LoVo (cell line): ENCODE measurements around the gene STXBP4.
"Not testable (repeated sequence)": the region's sequence is repeated elsewhere in the genome, so short reads cannot be mapped to it uniquely, and the experiment has no call there.

Experiments used
- DNase-seq: peaks from one replicate; pipeline ENCODE4 v3.0.0-alpha.2; 2016; ENCODE audit warnings: low spot score

STXBP4 gene

GRCh38 chr17:55054429-55054828 is 85.9 kb downstream of the STXBP4 start:
- DNase-seq: no peak

DNA sequence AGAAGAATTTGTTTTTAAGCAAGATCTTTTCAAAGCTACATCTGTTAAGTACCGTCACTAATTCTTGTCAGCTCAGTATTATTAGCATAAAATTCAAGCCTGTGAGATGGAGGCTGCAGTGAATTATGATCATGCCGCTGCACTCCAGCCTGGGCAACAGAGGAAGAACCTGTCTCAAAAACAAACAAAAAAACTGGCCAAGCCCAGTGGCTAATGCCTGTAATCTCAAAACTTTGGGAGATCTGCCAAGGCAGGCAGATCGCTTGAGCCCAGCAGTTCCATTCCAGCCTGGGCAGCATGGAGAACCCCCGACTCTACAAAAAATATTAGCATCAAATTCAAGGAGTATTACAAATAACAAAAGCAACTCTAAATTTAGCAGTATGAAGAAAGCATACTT is 88.0 kb downstream of the STXBP4 start:
- DNase-seq: peak; percentile 13

DNA sequence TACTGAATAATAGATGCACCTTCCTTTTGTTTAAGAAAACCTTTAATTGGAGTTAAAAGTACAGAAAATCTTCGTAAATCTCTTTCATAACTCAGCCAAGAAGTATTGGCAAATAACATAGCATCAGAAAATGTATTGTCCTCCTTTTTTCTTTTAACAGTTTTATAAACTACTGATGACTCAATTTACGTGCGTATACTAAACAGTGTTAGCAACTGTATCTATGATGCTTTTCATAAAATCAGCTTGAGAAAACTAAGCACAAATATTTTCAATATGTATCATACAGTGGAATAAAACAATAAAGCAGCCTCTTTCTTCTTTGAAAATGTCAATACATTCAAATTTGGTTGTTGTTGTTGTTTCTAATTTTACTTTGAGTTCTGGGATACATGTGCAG is 88.6 kb downstream of the STXBP4 start:
- no peak for DNase-seq

- DNase-seq: no peak
These were observed 91.2 kb downstream of the STXBP4 start for GRCh38 chr17:55059724-55060123.

DNA sequence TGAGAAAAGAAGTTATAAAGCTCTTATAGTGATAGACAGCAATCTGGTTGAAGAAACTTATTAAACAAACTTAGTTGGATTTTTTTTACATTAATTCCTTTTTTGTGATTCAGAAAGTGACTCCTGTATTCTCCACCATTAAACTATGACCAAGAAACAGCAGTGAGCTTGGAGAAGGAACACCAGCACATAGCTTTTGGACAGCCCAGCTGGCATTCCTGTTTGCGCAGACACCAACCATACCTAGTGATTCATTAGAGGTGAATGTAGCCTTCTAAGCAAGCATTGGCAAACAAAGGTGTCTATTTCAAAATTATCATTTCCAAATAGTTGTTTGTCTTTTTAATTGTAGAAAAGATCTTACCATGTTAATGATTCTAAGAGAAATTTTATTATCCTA is 94.4 kb downstream of the STXBP4 start:
- no peak for DNase-seq

GRCh38 chr17:55063885-55064874 is 95.6 kb downstream of the STXBP4 start:
- no peak for DNase-seq

DNA sequence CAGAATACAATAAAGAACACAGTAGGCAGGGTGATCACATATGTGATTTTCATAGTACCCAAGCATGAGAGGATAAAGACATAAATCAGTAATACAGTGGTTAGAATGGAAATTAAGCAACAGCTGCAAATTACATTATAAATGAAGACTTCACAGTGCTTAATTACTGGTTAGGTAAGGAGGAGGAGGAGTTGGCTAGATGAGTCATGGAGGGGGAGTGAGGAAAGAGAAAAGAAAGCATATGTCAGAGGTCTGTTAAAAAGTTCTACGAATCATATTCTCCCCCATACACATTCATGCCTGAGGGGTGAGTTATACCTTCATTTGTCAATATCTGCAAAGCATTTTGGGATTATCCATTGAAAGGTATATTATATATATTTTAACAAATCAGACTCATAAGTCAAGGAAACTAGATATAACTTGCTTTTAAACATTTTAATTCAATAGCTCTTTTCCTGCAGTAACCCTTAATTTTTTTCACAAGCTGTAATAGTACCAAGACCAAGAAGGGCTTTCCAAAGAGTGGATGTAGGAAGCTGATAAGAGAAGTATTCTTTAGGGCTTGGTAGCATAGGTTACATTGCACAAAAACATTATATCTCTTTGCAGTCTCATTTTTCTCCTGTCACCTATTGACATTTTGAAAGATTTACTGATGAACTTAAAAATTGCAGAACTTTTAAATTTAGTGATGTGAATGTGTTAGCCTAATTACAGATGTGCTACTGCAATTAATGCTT is 99.3 kb downstream of the STXBP4 start:
- DNase-seq: no peak

- DNase-seq: no peak
These were observed 100.6 kb downstream of the STXBP4 start for GRCh38 chr17:55068862-55069811.

DNA sequence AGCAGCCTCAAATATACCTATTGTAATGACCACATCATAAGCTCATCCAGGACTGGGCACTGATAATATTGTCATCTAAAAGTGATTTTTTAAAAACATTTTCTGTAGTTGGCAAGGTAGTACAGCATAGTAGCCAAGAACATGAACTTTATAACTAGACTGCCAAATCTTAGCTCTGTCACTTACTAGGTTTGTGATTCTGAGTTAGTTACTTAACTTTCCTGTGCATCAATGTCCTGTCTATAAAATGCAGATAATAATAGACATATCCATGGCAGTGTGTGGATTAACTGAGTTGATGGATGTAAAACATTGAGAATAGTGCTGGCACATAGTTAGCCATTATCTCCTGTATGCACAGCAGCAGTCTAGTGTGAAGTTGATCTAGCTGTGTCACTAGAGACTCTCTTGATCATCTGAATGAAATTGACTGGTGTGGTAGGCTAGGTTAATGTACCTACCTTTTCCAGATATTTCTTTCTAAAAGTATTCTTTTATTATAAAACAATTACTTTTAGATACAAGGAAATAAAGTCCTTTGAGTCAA is 101.5 kb downstream of the STXBP4 start:
- DNase-seq: no peak

DNA sequence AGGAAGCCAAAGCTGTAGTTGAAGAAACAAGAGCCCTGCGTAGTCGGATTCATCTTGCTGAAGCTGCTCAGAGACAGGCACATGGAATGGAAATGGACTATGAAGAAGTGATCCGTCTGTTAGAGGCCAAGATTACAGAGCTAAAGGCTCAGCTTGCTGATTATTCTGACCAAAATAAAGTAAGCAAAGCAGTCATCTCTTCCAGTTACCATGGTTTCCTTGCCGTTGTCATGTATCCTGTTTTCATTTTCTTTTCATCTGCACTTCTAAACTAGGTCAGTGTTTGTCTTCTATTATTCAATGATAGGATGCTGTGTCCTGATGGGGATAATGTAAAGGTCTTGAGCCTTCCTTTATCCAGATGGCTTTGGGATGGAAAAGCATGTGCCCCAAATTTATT is 104.3 kb downstream of the STXBP4 start:
- no peak for DNase-seq

GRCh38 chr17:55073467-55073866 is 104.9 kb downstream of the STXBP4 start:
- DNase-seq: not testable (repeated sequence)

DNA sequence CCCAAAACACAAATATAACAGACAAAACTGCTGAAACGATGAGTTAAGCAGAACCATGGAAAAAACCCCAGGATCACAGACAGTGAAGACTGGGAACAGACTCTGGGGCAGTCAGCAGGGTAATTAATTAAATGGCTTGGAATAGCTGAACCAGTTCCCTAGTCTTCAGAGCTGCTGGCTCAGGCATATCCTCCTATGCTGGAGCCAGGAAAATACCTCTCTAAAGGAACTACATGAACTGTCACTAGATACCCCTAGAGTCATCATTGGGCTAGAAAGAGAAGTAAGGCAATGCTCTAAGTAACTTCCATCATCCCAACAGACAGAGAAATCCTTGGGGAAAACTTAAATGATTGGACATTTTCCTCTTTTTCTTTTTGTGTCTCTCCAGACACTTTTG is 113.0 kb downstream of the STXBP4 start:
- DNase-seq: no peak

DNA sequence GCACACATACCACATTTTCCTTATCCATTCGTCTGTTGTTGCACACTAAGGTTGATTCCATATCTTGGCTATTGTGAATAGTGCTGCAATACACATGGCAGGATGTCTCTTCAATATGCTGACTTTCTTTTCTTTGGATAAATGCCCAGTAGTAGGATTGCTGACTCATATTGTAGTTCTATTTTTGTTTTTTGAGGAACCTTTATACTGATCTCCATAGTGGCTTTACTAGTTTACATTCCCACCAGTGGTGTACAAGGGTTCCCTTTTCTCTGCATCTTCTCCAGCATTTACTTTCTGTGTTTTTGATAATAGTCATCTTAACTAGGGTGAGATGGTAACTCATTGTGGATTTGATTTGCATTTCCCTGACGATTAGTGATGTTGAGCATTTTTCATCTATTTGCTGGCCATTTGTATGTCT is 118.1 kb downstream of the STXBP4 start:
- no peak for DNase-seq

- no peak for DNase-seq
These were observed 120.7 kb downstream of the STXBP4 start for GRCh38 chr17:55089256-55089655.

GRCh38 chr17:55090079-55090492 is 121.5 kb downstream of the STXBP4 start:
- DNase-seq: no peak

- no peak for DNase-seq
These were observed 124.8 kb downstream of the STXBP4 start for GRCh38 chr17:55093353-55093752.

DNA sequence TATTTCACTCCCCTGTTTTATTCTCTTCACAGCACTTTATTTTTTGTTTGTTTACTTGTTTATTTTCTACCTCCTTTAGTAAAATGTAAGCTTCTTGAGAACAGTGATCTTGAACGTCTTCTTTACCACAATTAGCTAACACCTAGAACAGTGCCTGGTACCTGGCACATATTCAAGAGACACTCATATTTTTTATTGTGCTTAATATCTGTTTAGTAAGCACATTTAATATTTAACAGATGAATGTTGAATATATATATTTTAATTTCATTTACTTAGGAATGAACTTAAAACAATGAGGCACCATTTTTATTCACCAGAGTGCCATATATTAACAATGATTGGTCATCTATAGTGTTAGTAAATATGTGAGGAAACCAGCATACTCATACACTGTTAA is 130.2 kb downstream of the STXBP4 start:
- DNase-seq: no peak

GRCh38 chr17:55110521-55110920 is 142.0 kb downstream of the STXBP4 start:
- DNase-seq: no peak

DNA sequence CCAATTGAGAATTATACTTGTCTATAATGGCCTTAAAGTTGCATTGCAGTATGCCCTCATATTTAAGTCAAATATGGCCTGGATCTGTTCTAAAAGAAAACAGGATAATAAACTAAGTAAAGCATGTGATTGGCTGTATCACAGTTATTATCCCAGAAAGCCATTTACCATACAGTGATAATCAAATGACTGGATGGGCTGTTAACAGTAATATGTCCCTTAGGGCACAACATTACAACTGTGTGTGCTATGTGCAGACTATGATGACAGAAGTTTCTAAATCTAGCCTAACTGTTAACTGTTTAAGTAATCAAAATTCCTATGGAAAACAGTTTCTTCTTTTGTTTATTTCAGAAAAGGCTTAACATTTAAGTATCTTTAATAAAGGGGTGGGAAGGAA is 145.7 kb downstream of the STXBP4 start:
- DNase-seq: no peak

- DNase-seq: no peak
These were observed 147.9 kb downstream of the STXBP4 start for GRCh38 chr17:55116440-55116914.

DNA sequence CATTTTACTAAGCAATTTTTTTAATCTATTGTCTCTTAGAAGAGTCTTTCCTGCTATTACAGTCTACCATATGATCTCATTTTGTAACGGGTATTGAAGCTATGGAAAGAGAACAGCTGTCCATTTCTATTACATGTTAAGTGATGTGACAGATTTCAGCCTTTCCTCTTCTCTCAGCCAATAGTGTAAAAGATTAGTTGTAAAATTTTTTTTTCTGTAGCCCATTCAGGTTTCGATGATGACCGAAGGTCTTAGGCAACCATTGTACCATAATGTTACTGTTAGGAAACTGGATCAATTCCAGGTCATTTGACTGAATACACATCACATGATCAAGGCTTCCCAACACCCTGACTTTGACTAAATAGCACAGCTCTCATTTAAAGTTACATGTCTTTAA is 148.6 kb downstream of the STXBP4 start:
- no peak for DNase-seq

DNA sequence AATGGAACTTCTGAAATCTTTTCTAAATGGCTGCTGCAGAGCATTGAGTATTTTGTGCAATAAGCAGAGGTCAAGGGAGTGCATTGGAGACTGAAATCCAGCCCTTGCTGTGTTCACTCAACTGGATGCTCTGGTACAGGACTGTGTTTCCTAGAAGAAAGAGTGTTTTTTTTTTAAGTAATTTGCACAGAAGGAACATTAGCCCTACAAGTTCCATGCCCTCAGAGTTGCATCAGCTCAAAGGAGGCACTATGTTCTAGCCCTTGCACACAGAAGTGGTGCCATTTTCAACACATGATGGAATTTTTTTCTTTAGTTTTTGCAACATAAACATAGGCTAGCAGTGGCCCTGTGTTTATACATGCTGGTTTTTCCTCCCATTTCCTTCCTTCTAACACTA is 152.1 kb downstream of the STXBP4 start:
- DNase-seq: no peak
